Measurements from ENCODE around the gene TRPC6.

TRPC6 gene

GRCh38 chr11:101478587-101479369 is 105.0 kb downstream of the TRPC6 start:
- H3K36me3 ChIP-seq (ENCODE audit: insufficient read depth, low read length): no peaks in the 10 kb centered on the region
- no peak overlapping the region for H2AFZ ChIP-seq (ENCODE audit: low read length)
- no peak overlapping the region for H3K27ac ChIP-seq (ENCODE audit: low read depth, low read length, poor library complexity, severe bottlenecking)
- no peaks in the 10 kb centered on the region for H3K9me3 ChIP-seq (ENCODE audit: low read length)
- no peaks in the 10 kb centered on the region for H3F3A ChIP-seq (ENCODE audit: insufficient read depth, low read length)
- no peaks in the 10 kb centered on the region for H4K20me1 ChIP-seq (ENCODE audit: insufficient read depth, low read length)
- H3K27me3 ChIP-seq (ENCODE audit: insufficient read depth, low read length): no peaks in the 10 kb centered on the region
- H3K4me2 ChIP-seq (ENCODE audit: low read length): no peak overlapping the region
- H3K9me2 ChIP-seq (ENCODE audit: low read depth, low read length): no peaks in the 10 kb centered on the region
- no peaks in the 10 kb centered on the region for H3K4me1 ChIP-seq (ENCODE audit: insufficient read depth, low read length, severe bottlenecking)
- H3K4me3 ChIP-seq (ENCODE audit: low read depth, low read length, poor library complexity, severe bottlenecking): no peak overlapping the region
- no peak for TF ChIP-seq EZH2 (IDR thresholded peaks at IDR 0.05; ENCODE audit: borderline replicate concordance, low read length)
- TF ChIP-seq, protein P1, sequence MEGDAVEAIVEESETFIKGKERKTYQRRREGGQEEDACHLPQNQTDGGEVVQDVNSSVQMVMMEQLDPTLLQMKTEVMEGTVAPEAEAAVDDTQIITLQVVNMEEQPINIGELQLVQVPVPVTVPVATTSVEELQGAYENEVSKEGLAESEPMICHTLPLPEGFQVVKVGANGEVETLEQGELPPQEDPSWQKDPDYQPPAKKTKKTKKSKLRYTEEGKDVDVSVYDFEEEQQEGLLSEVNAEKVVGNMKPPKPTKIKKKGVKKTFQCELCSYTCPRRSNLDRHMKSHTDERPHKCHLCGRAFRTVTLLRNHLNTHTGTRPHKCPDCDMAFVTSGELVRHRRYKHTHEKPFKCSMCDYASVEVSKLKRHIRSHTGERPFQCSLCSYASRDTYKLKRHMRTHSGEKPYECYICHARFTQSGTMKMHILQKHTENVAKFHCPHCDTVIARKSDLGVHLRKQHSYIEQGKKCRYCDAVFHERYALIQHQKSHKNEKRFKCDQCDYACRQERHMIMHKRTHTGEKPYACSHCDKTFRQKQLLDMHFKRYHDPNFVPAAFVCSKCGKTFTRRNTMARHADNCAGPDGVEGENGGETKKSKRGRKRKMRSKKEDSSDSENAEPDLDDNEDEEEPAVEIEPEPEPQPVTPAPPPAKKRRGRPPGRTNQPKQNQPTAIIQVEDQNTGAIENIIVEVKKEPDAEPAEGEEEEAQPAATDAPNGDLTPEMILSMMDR (IDR thresholded peaks at IDR 0.05; ENCODE audit: low read length): no peak
- no peaks in the 10 kb centered on the region for H3K79me2 ChIP-seq (ENCODE audit: insufficient read depth, low read length)
- H3K9ac ChIP-seq (ENCODE audit: low read length): no peak overlapping the region

DNA sequence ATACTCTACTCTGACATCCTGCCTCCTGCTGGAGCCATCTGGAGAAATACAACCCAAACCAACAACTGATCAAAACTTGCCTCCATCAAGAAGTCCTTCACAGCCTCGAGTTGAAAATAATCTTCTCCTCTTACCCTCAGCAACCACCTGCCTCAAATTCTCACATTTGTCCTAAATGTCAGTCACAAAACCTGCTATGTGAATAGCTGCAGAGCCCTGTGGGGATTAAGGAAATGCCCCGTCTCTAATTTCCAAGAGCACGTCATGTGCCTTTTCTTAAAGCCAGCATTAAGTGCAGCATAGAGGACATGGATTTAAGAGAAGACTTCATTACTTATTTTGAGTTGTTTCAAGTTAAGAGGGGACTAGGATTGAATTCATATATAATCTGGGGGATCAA is 105.9 kb downstream of the TRPC6 start:
- Histone ChIP-seq H3K9me3 (ENCODE audit: low read length) (no peaks in the 10 kb centered on the region), H3K4me1 (ENCODE audit: insufficient read depth, low read length, severe bottlenecking) (no peaks in the 10 kb centered on the region), H3K4me2 (ENCODE audit: low read length) (no peak overlapping the region), H3K9me2 (ENCODE audit: low read depth, low read length) (no peaks in the 10 kb centered on the region), H3K27me3 (ENCODE audit: insufficient read depth, low read length) (no peaks in the 10 kb centered on the region), H3K4me3 (ENCODE audit: low read depth, low read length, poor library complexity, severe bottlenecking) (no peak overlapping the region), H3K36me3 (ENCODE audit: insufficient read depth, low read length) (no peaks in the 10 kb centered on the region), H3K9ac (ENCODE audit: low read length) (no peak overlapping the region), H4K20me1 (ENCODE audit: insufficient read depth, low read length) (no peaks in the 10 kb centered on the region), H2AFZ (ENCODE audit: low read length) (no peak overlapping the region), H3K27ac (ENCODE audit: low read depth, low read length, poor library complexity, severe bottlenecking) (no peak overlapping the region), H3K79me2 (ENCODE audit: insufficient read depth, low read length) (no peaks in the 10 kb centered on the region), H3F3A (ENCODE audit: insufficient read depth, low read length) (no peaks in the 10 kb centered on the region)
- TF ChIP-seq, protein P1 (IDR thresholded peaks at IDR 0.05; ENCODE audit: low read length): no peak
- TF ChIP-seq EZH2 (IDR thresholded peaks at IDR 0.05; ENCODE audit: borderline replicate concordance, low read length): no peak

GRCh38 chr11:101476191-101476590 is 107.6 kb downstream of the TRPC6 start:
- Histone ChIP-seq H3K9me2 (ENCODE audit: low read depth, low read length) (no peaks in the 10 kb centered on the region), H3K4me2 (ENCODE audit: low read length) (no peak overlapping the region), H3K9me3 (ENCODE audit: low read length) (no peaks in the 10 kb centered on the region)

More at GRCh38 chr11:101476191-101476590, 107.6 kb downstream of the TRPC6 start:
- H3K27me3 ChIP-seq (ENCODE audit: insufficient read depth, low read length): no peaks in the 10 kb centered on the region
- no peak overlapping the region for H2AFZ ChIP-seq (ENCODE audit: low read length)
- no peaks in the 10 kb centered on the region for H3K79me2 ChIP-seq (ENCODE audit: insufficient read depth, low read length)
- no peaks in the 10 kb centered on the region for H3K4me1 ChIP-seq (ENCODE audit: insufficient read depth, low read length, severe bottlenecking)
- H3K27ac ChIP-seq (ENCODE audit: low read depth, low read length, poor library complexity, severe bottlenecking): no peak overlapping the region
- TF ChIP-seq EZH2 (IDR thresholded peaks at IDR 0.05; ENCODE audit: borderline replicate concordance, low read length): no peak
- TF ChIP-seq, protein P1 (IDR thresholded peaks at IDR 0.05; ENCODE audit: low read length): no peak
- no peaks in the 10 kb centered on the region for H4K20me1 ChIP-seq (ENCODE audit: insufficient read depth, low read length)
- H3K9ac ChIP-seq (ENCODE audit: low read length): no peak overlapping the region
- H3K4me3 ChIP-seq (ENCODE audit: low read depth, low read length, poor library complexity, severe bottlenecking): no peak overlapping the region
- H3F3A ChIP-seq (ENCODE audit: insufficient read depth, low read length): no peaks in the 10 kb centered on the region
- H3K36me3 ChIP-seq (ENCODE audit: insufficient read depth, low read length): no peaks in the 10 kb centered on the region

All from OCI-LY1 (cell line).